GM19035 (cell line): Measurements from ENCODE around the gene TAGLN2.

Experiments used
- ATAC-seq: cut with Tn5 transposase; IDR thresholded peaks from one replicate; pipeline ENCODE4 v1.9.1; 2021; ENCODE audit not compliant: unreplicated experiment

The TAGLN2 gene

GRCh38 chr1:159877695-159878444, 47.4 kb downstream of the TAGLN2 start:
- ATAC-seq, result no peak

- ATAC-seq, result no peak
Measured at GRCh38 chr1:159873530-159874143, 51.7 kb downstream of the TAGLN2 start.

- ATAC-seq, result no peak
Measured at GRCh38 chr1:159872891-159873290, 52.4 kb downstream of the TAGLN2 start.

- ATAC-seq, result no peak
Measured at GRCh38 chr1:159870704-159871103, 54.6 kb downstream of the TAGLN2 start.

GRCh38 chr1:159869607-159870006, 55.7 kb downstream of the TAGLN2 start:
- ATAC-seq, result no peak

- no peak for ATAC-seq
Measured at GRCh38 chr1:159869173-159869572, 56.1 kb downstream of the TAGLN2 start.

- ATAC-seq, result no peak
Measured at GRCh38 chr1:159868766-159869165, 56.5 kb downstream of the TAGLN2 start.
